ENCODE results near the gene EPB41L4A. TPM values are rescaled to one million over a fixed set of nuclear protein-coding genes. Genes with fewer than 3 reads are reported as not detected.

The EPB41L4A gene
- total RNA-seq, 2 donors from 2014 or later = 0.27 TPM; not detected in 1

GRCh38 chr5:112146323-112147226, 272.5 kb downstream of the EPB41L4A start:
- Mint-ChIP-seq H3K36me3 (no peaks in the 10 kb centered on the region), H3K27ac (no peak overlapping the region), H3K9me3 (no peaks in the 10 kb centered on the region)
- ATAC-seq (peak; percentile 82 to 87), DNase-seq (ENCODE audit: low spot score in 2 of 2) (peak in 1 of 2 donors; percentile 27)

GRCh38 chr5:112143690-112144089, 275.4 kb downstream of the EPB41L4A start:
- H3K27ac Mint-ChIP-seq = no peak overlapping the region
- H3K36me3 Mint-ChIP-seq = no peaks in the 10 kb centered on the region
- DNase-seq (ENCODE audit: low spot score in 2 of 2) = no peak
- no peak for ATAC-seq
- H3K9me3 Mint-ChIP-seq = no peaks in the 10 kb centered on the region

GRCh38 chr5:112142769-112143270, 276.3 kb downstream of the EPB41L4A start:
- peak in 1 of 2 donors; percentile 26 for ATAC-seq
- H3K9me3 Mint-ChIP-seq = no peaks in the 10 kb centered on the region
- no peaks in the 10 kb centered on the region for H3K36me3 Mint-ChIP-seq
- DNase-seq (ENCODE audit: low spot score in 2 of 2) = no peak
- H3K27ac Mint-ChIP-seq = no peak overlapping the region

GRCh38 chr5:112141582-112141981, 277.5 kb downstream of the EPB41L4A start:
- Mint-ChIP-seq H3K27ac (no peak overlapping the region), H3K9me3 (no peaks in the 10 kb centered on the region), H3K36me3 (no peaks in the 10 kb centered on the region)
- ATAC-seq (no peak), DNase-seq (ENCODE audit: low spot score in 2 of 2) (no peak)

GRCh38 chr5:112138526-112138925, 280.6 kb downstream of the EPB41L4A start:
- H3K36me3 Mint-ChIP-seq = no peaks in the 10 kb centered on the region
- H3K27ac Mint-ChIP-seq = no peak overlapping the region
- no peaks in the 10 kb centered on the region for H3K9me3 Mint-ChIP-seq
- DNase-seq (ENCODE audit: low spot score in 2 of 2) = no peak
- no peak for ATAC-seq

- no peak for DNase-seq (ENCODE audit: low spot score in 2 of 2)
- no peak overlapping the region for H3K27ac Mint-ChIP-seq
- no peaks in the 10 kb centered on the region for H3K36me3 Mint-ChIP-seq
Measured at GRCh38 chr5:112136773-112137172, 282.3 kb downstream of the EPB41L4A start.

GRCh38 chr5:112127861-112128260, 291.2 kb downstream of the EPB41L4A start:
- no peak for DNase-seq (ENCODE audit: low spot score in 2 of 2)
- Mint-ChIP-seq H3K36me3 (no peaks in the 10 kb centered on the region), H3K9me3 (no peaks in the 10 kb centered on the region), H3K27ac (no peak overlapping the region)
- ATAC-seq = no peak

More at GRCh38 chr5:112136773-112137172, 282.3 kb downstream of the EPB41L4A start:
- H3K9me3 Mint-ChIP-seq = no peaks in the 10 kb centered on the region
- no peak for ATAC-seq

- Mint-ChIP-seq H3K27ac (no peak overlapping the region), H3K9me3 (no peaks in the 10 kb centered on the region), H3K36me3 (no peaks in the 10 kb centered on the region)
- ATAC-seq (no peak), DNase-seq (ENCODE audit: low spot score in 2 of 2) (no peak)
Measured at GRCh38 chr5:112126982-112127381, 292.1 kb downstream of the EPB41L4A start.

DNA sequence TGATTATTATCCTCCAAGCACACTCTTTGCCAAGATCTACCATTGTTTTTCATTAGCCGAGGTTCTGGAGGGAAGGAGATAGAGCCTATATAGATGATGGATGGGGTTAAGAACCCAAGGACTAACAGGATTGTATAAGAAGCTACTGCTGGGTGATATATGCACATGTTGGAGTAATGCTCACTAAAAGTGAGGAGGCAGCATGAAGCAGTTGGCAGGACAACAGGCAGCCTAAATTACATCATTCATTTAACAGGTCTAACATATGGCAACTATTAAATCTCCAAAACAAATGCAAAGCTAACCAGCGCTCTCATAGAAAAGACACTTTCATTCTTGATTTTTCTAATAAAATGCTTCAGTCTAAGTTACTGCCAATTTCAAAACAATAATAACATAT, 293.2 kb downstream of the EPB41L4A start:
- H3K27ac Mint-ChIP-seq = no peak overlapping the region
- DNase-seq (ENCODE audit: low spot score in 2 of 2) (no peak), ATAC-seq (no peak)
- H3K36me3 Mint-ChIP-seq = peaks cover 5 to 7% of the 10 kb centered on the region in 2 donors
- H3K9me3 Mint-ChIP-seq = peaks cover 0 to 5% of the 10 kb centered on the region in 2 donors

DNA sequence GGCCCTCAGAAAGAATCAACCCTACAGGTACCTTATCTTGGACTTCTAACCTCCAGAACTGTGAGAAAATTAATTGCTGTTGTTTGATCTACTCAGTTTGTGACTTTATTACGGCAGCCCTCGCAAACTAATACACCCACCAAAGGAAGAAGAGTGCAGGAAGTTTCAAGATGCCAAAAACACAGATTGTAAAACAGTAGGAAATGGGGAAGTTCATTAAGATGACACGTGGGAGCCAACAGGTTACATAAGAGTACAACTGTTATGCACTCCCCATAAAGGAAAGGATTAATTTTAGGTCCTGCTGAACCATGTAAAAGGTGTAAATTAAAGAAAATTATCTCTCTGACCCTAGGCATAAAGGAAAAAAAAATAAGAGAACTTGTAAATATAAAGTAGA, 294.3 kb downstream of the EPB41L4A start:
- H3K9me3 Mint-ChIP-seq = peaks cover 0 to 11% of the 10 kb centered on the region in 2 donors
- H3K36me3 Mint-ChIP-seq = peaks cover 5 to 8% of the 10 kb centered on the region in 2 donors
- no peak for ATAC-seq
- no peak for DNase-seq (ENCODE audit: low spot score in 2 of 2)
- H3K27ac Mint-ChIP-seq = no peak overlapping the region

GRCh38 chr5:112123086-112123485, 296.0 kb downstream of the EPB41L4A start:
- Mint-ChIP-seq H3K36me3 (peaks cover 5 to 8% of the 10 kb centered on the region in 2 donors), H3K9me3 (peaks cover 0 to 12% of the 10 kb centered on the region in 2 donors), H3K27ac (no peak overlapping the region)
- DNase-seq (ENCODE audit: low spot score in 2 of 2) (no peak), ATAC-seq (no peak)

DNA sequence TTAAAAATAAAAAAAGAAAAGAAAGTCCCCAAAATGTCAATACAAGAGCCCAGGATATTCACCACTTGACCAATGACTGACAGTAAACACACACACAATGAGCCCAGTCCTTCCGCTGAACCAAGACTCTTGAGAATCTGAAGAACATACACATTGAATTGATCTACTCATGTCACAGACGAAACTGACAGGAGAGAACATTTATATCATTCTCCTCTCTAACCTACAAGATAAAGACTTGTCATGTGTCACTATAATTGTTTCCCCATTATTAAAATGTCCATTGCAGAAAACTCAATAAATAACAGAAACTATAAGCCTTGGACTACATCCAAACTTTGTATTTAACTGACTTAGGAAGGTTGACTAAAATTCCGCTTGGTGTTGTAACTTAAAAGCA, 296.7 kb downstream of the EPB41L4A start:
- H3K27ac Mint-ChIP-seq = no peak overlapping the region
- no peak for DNase-seq (ENCODE audit: low spot score in 2 of 2)
- ATAC-seq = no peak
- H3K9me3 Mint-ChIP-seq = peaks cover 0 to 12% of the 10 kb centered on the region in 2 donors
- H3K36me3 Mint-ChIP-seq = peaks cover 5 to 8% of the 10 kb centered on the region in 2 donors

DNA sequence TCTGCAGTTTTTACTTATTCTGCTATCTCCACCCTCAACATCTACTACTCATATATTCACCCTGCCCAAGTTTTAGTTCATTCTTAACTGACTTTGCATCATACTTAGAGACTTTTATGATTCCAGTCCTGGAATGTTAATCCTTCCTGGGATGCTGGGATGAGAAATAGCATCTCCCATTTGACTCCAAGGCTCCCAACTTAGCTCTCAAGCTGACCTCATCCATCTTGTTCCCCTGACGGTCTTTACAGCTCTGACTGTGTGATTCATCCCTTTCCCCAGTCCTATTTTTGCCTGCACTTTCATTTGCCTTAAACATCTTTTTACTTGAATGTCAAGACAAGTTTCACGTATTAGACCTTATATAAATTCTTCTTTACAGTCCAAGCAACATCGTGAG, 297.8 kb downstream of the EPB41L4A start:
- Mint-ChIP-seq H3K27ac (peak overlapping the region in 1 of 2 donors; percentile 4), H3K36me3 (peaks cover 5 to 8% of the 10 kb centered on the region in 2 donors)
- no peak for ATAC-seq

GRCh38 chr5:112119969-112120368, 299.1 kb downstream of the EPB41L4A start:
- H3K9me3 Mint-ChIP-seq = peaks cover 0 to 12% of the 10 kb centered on the region in 2 donors
- DNase-seq (ENCODE audit: low spot score in 2 of 2) (no peak), ATAC-seq (no peak)
- peaks cover 5 to 8% of the 10 kb centered on the region in 2 donors for H3K36me3 Mint-ChIP-seq
- H3K27ac Mint-ChIP-seq = no peak overlapping the region

More for the DNA sequence above, 297.8 kb downstream of the EPB41L4A start:
- DNase-seq (ENCODE audit: low spot score in 2 of 2) = no peak
- peaks cover 0 to 12% of the 10 kb centered on the region in 2 donors for H3K9me3 Mint-ChIP-seq

DNA sequence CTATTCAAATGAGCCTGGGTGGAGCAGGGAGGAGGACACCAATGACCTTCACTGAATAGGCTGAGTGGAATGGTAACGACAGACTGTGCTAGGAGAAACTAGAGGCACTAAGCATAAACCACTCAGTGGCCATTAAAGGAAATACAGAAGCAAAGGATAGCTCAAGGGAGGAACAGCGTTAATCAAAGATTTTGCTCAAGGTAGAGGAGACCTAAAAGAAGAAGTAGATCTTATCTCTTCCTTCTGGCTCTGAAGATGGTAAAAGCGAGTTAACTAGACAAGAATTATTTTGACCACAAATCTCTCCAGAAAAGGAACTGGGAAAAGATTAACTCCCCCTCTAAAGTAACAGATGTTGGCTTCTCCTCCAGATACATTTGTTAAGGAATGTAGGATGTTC, 299.6 kb downstream of the EPB41L4A start:
- ATAC-seq = no peak
- peaks cover 0 to 12% of the 10 kb centered on the region in 2 donors for H3K9me3 Mint-ChIP-seq

DNA sequence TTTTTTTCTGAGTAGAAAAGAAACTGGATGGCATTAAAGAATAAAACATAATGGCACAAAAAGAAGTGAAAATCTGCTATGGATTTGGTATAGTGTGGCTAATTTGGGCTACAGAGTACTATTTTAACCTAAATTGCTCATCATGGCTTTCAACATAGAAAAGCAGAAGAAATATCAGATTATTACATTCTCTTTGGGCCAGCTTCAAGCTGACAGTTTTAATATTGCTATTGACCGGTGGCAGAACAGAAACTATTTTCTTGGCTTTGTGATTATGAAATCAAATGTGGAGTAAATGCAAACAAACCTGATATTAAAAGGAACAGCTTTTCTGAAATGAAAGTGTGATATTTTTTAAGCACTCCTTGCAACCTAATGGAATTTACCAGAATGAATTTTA, 301.5 kb downstream of the EPB41L4A start:
- H3K9me3 Mint-ChIP-seq = peaks cover 0 to 12% of the 10 kb centered on the region in 2 donors
- H3K27ac Mint-ChIP-seq = no peak overlapping the region

More for the DNA sequence above, 299.6 kb downstream of the EPB41L4A start:
- no peak overlapping the region for H3K27ac Mint-ChIP-seq
- H3K36me3 Mint-ChIP-seq = peaks cover 5 to 8% of the 10 kb centered on the region in 2 donors
- DNase-seq (ENCODE audit: low spot score in 2 of 2) = no peak

DNA sequence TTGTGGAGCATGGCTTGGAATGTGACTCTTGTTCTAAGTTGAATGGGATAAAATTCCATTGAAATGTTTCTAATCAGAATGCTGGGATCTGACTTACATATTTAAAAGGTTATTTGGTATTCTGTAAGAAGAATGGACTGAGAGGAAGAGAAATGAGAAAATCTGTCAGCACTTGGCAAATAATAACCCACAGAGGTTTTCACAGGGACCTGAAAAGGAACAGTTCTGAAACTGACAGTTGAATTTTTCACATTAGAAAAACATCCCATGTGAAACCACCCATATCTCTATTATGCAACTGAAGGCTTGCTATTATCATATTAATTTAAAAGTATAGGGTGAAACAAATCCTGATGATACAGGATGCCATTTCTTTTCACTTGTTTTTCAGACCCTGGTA, 302.7 kb downstream of the EPB41L4A start:
- DNase-seq (ENCODE audit: low spot score in 2 of 2) (no peak), ATAC-seq (no peak)
- H3K27ac Mint-ChIP-seq = no peak overlapping the region
- H3K36me3 Mint-ChIP-seq = peaks cover 3 to 5% of the 10 kb centered on the region in 2 donors
- peaks cover 0 to 10% of the 10 kb centered on the region in 2 donors for H3K9me3 Mint-ChIP-seq

More for the DNA sequence above, 301.5 kb downstream of the EPB41L4A start:
- DNase-seq (ENCODE audit: low spot score in 2 of 2) (no peak), ATAC-seq (no peak)
- peaks cover 5 to 8% of the 10 kb centered on the region in 2 donors for H3K36me3 Mint-ChIP-seq

Measured in activated naive CD4-positive, alpha-beta T cell treated with anti-CD3 and anti-CD28 coated beads, Interleukin-2, amount 50 U/mL, for 72 hours (primary cell).